ENCODE results near the gene TCTN3. TPM values are rescaled to one million over a fixed set of nuclear protein-coding genes. Genes with fewer than 3 reads are reported as not detected.

Gene TCTN3
- total and polyA plus RNA-seq, 10 of the 15 experiments (the other 5 are each of a cell fraction or from before 2014, with no cell fraction given), result 20.0 to 48.7 (median 29.1) TPM

DNA sequence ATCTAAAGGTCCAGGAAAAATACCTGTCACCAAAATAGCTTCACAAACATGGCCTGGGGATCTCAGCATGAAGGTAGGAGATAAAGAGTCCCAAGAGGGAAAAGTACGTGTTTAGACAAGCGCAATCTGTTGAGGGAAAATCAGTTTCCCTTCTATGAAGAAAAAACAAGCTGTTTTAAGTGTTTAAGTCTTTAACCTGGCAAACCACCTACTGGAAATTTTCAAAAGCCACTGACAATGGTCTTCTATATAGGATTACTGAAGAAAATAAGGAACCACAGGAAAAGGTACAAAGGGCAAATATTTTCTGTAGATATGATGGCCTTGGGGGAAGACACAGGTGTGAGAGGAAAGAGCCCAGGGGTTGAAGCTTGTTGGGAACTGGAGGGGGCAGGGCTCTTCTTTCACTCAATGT, 58.4 kb downstream of the TCTN3 start:
- POLR2A ChIA-PET, result no interaction called here
- CTCF ChIA-PET, result interaction anchor here (1.5 to 2.5 kb wide), 2 partner anchors 58 to 261 kb away, joined by 4 to 8 read pairs; partner anchors contain the start of gene TCTN3

More for the DNA sequence above, 58.4 kb downstream of the TCTN3 start:
- intact Hi-C loops (cut with micrococcal nuclease; ENCODE audit: unreplicated experiment) (no loop called here), in situ Hi-C loops (cut with MboI) (no loop called here)
- RAD21 ChIA-PET (ENCODE audit: unreplicated experiment), result interaction anchor here (0.7 kb wide), 1 partner anchor 350 kb away, joined by 3 read pairs; no protein-coding TSS in a partner anchor
- no peaks in the 10 kb centered on the region for H3K4me1 ChIP-seq (ENCODE audit: control insufficient read depth, insufficient read depth, low read length)
- no peak overlapping the region for H3K27ac ChIP-seq (ENCODE audit: control insufficient read depth, insufficient read depth)
- no peaks in the 10 kb centered on the region for H3K9me3 ChIP-seq (replicated peaks; ENCODE audit: control insufficient read depth, insufficient read depth, low read length)
- H3K36me3 ChIP-seq (ENCODE audit: control insufficient read depth in 2 of 2, insufficient read depth in 2 of 2, low read length in 1 of 2), result peaks cover 11 to 32% of the 10 kb centered on the region in 2 experiments
- 95% methylated on average over 2 of the region's 2 CpGs for WGBS (ENCODE audit: insufficient coverage, insufficient replicate concordance, low lambda C conversion rate, missing lambda C conversion rate)
- SMC1A ChIA-PET (ENCODE audit: uncharacterized antibody, unreplicated experiment), result interaction anchor here (0.6 to 1.2 kb wide), 2 partner anchors 281 to 928 kb away, joined by 3 read pairs; no protein-coding TSS in a partner anchor
- no peaks in the 10 kb centered on the region for H4K20me1 ChIP-seq (ENCODE audit: control insufficient read depth, insufficient read depth)
- no peak overlapping the region for H3K4me3 ChIP-seq
- no peak for FAIRE-seq
- H3K27me3 ChIP-seq (replicated peaks in 1 of 2; ENCODE audit: control insufficient read depth in 2 of 2, insufficient read depth in 2 of 2, low read length in 1 of 2), result no peaks in the 10 kb centered on the region
- no peak for DNase-seq (ENCODE audit: low read depth, low spot score)
- no peak for TF ChIP-seq SMC3 (IDR thresholded peaks at IDR 0.05; ENCODE audit: borderline replicate concordance, low read length)
- no peak for TF ChIP-seq MEF2B (IDR thresholded peaks at IDR 0.05; ENCODE audit: partially characterized antibody, poor library complexity, severe bottlenecking)
- TF ChIP-seq CHD1 (IDR thresholded peaks at IDR 0.05; ENCODE audit: low read depth, low read length), result no peak
- TF ChIP-seq, protein P1, sequence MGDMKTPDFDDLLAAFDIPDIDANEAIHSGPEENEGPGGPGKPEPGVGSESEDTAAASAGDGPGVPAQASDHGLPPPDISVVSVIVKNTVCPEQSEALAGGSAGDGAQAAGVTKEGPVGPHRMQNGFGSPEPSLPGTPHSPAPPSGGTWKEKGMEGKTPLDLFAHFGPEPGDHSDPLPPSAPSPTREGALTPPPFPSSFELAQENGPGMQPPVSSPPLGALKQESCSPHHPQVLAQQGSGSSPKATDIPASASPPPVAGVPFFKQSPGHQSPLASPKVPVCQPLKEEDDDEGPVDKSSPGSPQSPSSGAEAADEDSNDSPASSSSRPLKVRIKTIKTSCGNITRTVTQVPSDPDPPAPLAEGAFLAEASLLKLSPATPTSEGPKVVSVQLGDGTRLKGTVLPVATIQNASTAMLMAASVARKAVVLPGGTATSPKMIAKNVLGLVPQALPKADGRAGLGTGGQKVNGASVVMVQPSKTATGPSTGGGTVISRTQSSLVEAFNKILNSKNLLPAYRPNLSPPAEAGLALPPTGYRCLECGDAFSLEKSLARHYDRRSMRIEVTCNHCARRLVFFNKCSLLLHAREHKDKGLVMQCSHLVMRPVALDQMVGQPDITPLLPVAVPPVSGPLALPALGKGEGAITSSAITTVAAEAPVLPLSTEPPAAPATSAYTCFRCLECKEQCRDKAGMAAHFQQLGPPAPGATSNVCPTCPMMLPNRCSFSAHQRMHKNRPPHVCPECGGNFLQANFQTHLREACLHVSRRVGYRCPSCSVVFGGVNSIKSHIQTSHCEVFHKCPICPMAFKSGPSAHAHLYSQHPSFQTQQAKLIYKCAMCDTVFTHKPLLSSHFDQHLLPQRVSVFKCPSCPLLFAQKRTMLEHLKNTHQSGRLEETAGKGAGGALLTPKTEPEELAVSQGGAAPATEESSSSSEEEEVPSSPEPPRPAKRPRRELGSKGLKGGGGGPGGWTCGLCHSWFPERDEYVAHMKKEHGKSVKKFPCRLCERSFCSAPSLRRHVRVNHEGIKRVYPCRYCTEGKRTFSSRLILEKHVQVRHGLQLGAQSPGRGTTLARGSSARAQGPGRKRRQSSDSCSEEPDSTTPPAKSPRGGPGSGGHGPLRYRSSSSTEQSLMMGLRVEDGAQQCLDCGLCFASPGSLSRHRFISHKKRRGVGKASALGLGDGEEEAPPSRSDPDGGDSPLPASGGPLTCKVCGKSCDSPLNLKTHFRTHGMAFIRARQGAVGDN (IDR thresholded peaks at IDR 0.05), result no peak
- BruUV-seq (replicated peaks), result no TSS peak
- no peak overlapping the region for H3K9ac ChIP-seq (ENCODE audit: control insufficient read depth, insufficient read depth, low read length)
- no peak overlapping the region for H2AFZ ChIP-seq (ENCODE audit: control insufficient read depth, low read depth, low read length)
- H3K4me2 ChIP-seq (ENCODE audit: control insufficient read depth, insufficient read depth), result no peak overlapping the region
- ATAC-seq, result no peak
- no peaks in the 10 kb centered on the region for H3K79me2 ChIP-seq (ENCODE audit: control insufficient read depth, insufficient read depth, low read length)

Data from GM12878 (cell line).